ENCODE measurements around the gene OR2A1.
"Not testable (repeated sequence)": the region's sequence is repeated elsewhere in the genome, so short reads cannot be mapped to it uniquely, and the experiment has no call there.

DNA sequence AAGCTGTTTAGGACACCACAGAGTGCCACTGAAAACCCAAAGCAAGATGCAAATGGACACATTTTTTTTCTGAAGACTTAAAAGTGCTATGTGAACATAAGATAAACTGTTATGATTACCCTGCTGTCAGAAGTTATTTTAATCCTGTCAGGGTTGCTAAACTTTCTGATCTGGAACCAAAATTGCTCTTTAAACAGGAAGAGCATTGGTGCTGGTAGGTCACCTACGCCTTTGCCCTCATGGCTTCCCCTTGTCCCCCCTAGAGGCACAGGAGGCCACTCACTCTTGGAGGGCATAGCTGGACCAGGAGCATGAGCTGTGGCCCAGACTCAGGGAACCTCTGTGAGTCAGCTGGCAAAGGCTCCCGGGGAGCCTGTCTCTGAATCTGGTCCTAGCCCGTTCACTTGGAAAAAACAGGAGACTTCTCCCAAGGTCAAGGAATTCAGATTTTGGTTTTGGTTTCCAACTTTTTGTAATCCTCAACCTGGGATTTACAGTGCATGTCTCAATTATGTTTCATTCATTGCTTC lies 9.5 kb downstream of the OR2A1 start:
- TF ChIP-seq, protein P1, sequence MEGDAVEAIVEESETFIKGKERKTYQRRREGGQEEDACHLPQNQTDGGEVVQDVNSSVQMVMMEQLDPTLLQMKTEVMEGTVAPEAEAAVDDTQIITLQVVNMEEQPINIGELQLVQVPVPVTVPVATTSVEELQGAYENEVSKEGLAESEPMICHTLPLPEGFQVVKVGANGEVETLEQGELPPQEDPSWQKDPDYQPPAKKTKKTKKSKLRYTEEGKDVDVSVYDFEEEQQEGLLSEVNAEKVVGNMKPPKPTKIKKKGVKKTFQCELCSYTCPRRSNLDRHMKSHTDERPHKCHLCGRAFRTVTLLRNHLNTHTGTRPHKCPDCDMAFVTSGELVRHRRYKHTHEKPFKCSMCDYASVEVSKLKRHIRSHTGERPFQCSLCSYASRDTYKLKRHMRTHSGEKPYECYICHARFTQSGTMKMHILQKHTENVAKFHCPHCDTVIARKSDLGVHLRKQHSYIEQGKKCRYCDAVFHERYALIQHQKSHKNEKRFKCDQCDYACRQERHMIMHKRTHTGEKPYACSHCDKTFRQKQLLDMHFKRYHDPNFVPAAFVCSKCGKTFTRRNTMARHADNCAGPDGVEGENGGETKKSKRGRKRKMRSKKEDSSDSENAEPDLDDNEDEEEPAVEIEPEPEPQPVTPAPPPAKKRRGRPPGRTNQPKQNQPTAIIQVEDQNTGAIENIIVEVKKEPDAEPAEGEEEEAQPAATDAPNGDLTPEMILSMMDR (conservative IDR thresholded peaks at IDR 0.05; ENCODE audit: low read depth in 2 of 2) = not testable (repeated sequence)
- TF ChIP-seq, protein P2, sequence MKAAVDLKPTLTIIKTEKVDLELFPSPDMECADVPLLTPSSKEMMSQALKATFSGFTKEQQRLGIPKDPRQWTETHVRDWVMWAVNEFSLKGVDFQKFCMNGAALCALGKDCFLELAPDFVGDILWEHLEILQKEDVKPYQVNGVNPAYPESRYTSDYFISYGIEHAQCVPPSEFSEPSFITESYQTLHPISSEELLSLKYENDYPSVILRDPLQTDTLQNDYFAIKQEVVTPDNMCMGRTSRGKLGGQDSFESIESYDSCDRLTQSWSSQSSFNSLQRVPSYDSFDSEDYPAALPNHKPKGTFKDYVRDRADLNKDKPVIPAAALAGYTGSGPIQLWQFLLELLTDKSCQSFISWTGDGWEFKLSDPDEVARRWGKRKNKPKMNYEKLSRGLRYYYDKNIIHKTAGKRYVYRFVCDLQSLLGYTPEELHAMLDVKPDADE (IDR thresholded peaks at IDR 0.05) = not testable (repeated sequence)
- not testable (repeated sequence) for TF ChIP-seq JUNB (IDR thresholded peaks at IDR 0.05; ENCODE audit: unreplicated experiment); POLR2AphosphoS5 (IDR thresholded peaks at IDR 0.05; ENCODE audit: low read depth); EZH2 (IDR thresholded peaks at IDR 0.05; ENCODE audit: low read depth, unreplicated experiment); EZH2phosphoT487 (IDR thresholded peaks at IDR 0.05; ENCODE audit: unreplicated experiment); CREB1 (CRISPR knock-in tag; IDR thresholded peaks at IDR 0.05; ENCODE audit: low read depth)
- TF ChIP-seq, protein P3, sequence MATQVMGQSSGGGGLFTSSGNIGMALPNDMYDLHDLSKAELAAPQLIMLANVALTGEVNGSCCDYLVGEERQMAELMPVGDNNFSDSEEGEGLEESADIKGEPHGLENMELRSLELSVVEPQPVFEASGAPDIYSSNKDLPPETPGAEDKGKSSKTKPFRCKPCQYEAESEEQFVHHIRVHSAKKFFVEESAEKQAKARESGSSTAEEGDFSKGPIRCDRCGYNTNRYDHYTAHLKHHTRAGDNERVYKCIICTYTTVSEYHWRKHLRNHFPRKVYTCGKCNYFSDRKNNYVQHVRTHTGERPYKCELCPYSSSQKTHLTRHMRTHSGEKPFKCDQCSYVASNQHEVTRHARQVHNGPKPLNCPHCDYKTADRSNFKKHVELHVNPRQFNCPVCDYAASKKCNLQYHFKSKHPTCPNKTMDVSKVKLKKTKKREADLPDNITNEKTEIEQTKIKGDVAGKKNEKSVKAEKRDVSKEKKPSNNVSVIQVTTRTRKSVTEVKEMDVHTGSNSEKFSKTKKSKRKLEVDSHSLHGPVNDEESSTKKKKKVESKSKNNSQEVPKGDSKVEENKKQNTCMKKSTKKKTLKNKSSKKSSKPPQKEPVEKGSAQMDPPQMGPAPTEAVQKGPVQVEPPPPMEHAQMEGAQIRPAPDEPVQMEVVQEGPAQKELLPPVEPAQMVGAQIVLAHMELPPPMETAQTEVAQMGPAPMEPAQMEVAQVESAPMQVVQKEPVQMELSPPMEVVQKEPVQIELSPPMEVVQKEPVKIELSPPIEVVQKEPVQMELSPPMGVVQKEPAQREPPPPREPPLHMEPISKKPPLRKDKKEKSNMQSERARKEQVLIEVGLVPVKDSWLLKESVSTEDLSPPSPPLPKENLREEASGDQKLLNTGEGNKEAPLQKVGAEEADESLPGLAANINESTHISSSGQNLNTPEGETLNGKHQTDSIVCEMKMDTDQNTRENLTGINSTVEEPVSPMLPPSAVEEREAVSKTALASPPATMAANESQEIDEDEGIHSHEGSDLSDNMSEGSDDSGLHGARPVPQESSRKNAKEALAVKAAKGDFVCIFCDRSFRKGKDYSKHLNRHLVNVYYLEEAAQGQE (IDR thresholded peaks at IDR 0.05; ENCODE audit: unreplicated experiment) = not testable (repeated sequence)
